ENCODE data around the gene TSHR. TPM values are rescaled to one million over a fixed set of nuclear protein-coding genes. Genes with fewer than 3 reads are reported as not detected.

Gene TSHR
- total RNA-seq, 1 experiment from 2014 or later, result not detected

DNA sequence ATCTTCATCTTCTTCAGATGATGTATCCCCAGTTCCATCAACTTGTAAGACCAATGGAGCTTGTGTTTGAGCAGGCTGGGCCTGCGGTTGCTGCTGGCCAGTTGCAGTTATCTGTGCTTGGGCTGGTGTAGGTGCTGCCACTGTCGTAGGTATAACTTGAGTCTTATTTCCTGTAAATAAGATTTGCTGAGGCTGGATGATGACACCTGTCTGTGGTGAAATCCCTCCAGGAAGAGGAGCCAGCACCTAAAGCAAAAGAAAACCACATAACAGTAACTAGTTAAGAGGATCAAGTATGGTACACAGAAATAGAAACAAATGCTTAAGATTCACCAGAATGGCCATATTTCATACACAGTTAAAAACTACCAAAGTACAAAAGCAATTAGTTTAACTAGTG lies 237.2 kb downstream of the TSHR start:
- ChIA-PET CTCF (interaction anchor here (0.7 to 1.2 kb wide), 3 partner anchors 20 to 234 kb away, joined by 3 to 5 read pairs (median 4); no protein-coding TSS in a partner anchor), POLR2A (interaction anchor here (0.6 kb wide), 1 partner anchor 73 kb away, joined by 3 read pairs; no protein-coding TSS in a partner anchor)
- Mint-ChIP-seq H3K36me3 (ENCODE audit: insufficient read depth, unreplicated experiment) (peaks cover 76% of the 10 kb centered on the region), H3K4me1 (ENCODE audit: insufficient read depth, unreplicated experiment) (peaks cover 10% of the 10 kb centered on the region), H3K27ac (ENCODE audit: low read depth, unreplicated experiment) (no peak overlapping the region), H3K9me3 (ENCODE audit: unreplicated experiment) (no peaks in the 10 kb centered on the region), H3K4me3 (ENCODE audit: unreplicated experiment) (no peak overlapping the region), H3K27me3 (ENCODE audit: insufficient read depth, unreplicated experiment) (no peaks in the 10 kb centered on the region)
- TF ChIP-seq CTCF (IDR thresholded peaks at IDR 0.05; ENCODE audit: unreplicated experiment), result no peak
- BruUV-seq (replicated peaks), result no TSS peak
- DNase-seq (ENCODE audit: unreplicated experiment), result no peak
- intact Hi-C loops (cut with micrococcal nuclease), result no loop called here

GRCh38 chr14:81193924-81194633 lies 238.7 kb downstream of the TSHR start:
- no TSS peak for BruUV-seq (replicated peaks)
- DNase-seq (ENCODE audit: unreplicated experiment), result no peak
- H3K27ac Mint-ChIP-seq (ENCODE audit: low read depth, unreplicated experiment), result no peak overlapping the region
- H3K4me3 Mint-ChIP-seq (ENCODE audit: unreplicated experiment), result no peak overlapping the region
- ChIA-PET POLR2A (interaction anchor here (0.7 kb wide), 1 partner anchor 25 kb away, joined by 3 read pairs; no protein-coding TSS in a partner anchor), CTCF (no interaction called here)
- TF ChIP-seq CTCF (IDR thresholded peaks at IDR 0.05; ENCODE audit: unreplicated experiment), result no peak
- no peaks in the 10 kb centered on the region for H3K9me3 Mint-ChIP-seq (ENCODE audit: unreplicated experiment)
- peaks cover 10% of the 10 kb centered on the region for H3K4me1 Mint-ChIP-seq (ENCODE audit: insufficient read depth, unreplicated experiment)
- H3K36me3 Mint-ChIP-seq (ENCODE audit: insufficient read depth, unreplicated experiment), result peaks cover 80% of the 10 kb centered on the region
- H3K27me3 Mint-ChIP-seq (ENCODE audit: insufficient read depth, unreplicated experiment), result no peaks in the 10 kb centered on the region
- intact Hi-C loops (cut with micrococcal nuclease), result no loop called here

Other genes with a start within 250 kb of the TSHR start
- gene CEP128, start 13.9 kb upstream of the TSHR start, total RNA-seq (2022), result 7.9 and 12.5 TPM in 2 replicates

All from MCF 10A (cell line).